ENCODE measurements around the gene SCN4A.

Gene SCN4A

GRCh38 chr17:63955232-63955631, 17.5 kb downstream of the SCN4A start:
- no peak for DNase-seq (ENCODE audit: low spot score)

- no peak for DNase-seq (ENCODE audit: low spot score)
Measured at GRCh38 chr17:63954402-63955063, 18.2 kb downstream of the SCN4A start.

- no peak for DNase-seq (ENCODE audit: low spot score)
Measured at GRCh38 chr17:63950940-63951907, 21.5 kb downstream of the SCN4A start.

GRCh38 chr17:63949576-63950250, 23.0 kb downstream of the SCN4A start:
- no peak for DNase-seq (ENCODE audit: low spot score)

GRCh38 chr17:63948521-63948920, 24.2 kb downstream of the SCN4A start:
- DNase-seq (ENCODE audit: low spot score), result no peak

GRCh38 chr17:63947711-63948330, 24.9 kb downstream of the SCN4A start:
- no peak for DNase-seq (ENCODE audit: low spot score)

GRCh38 chr17:63946440-63947363, 26.0 kb downstream of the SCN4A start:
- DNase-seq (ENCODE audit: low spot score), result peak; percentile 51

- no peak for DNase-seq (ENCODE audit: low spot score)
Measured at GRCh38 chr17:63945784-63946439, 26.8 kb downstream of the SCN4A start.

GRCh38 chr17:63944736-63945499, 27.8 kb downstream of the SCN4A start:
- no peak for DNase-seq (ENCODE audit: low spot score)

GRCh38 chr17:63943745-63944144, 29.0 kb downstream of the SCN4A start:
- no peak for DNase-seq (ENCODE audit: low spot score)

GRCh38 chr17:63942309-63942985, 30.3 kb downstream of the SCN4A start:
- no peak for DNase-seq (ENCODE audit: low spot score)

GRCh38 chr17:63941751-63942150, 31.0 kb downstream of the SCN4A start:
- DNase-seq (ENCODE audit: low spot score), result no peak

GRCh38 chr17:63941162-63941561, 31.6 kb downstream of the SCN4A start:
- no peak for DNase-seq (ENCODE audit: low spot score)

- no peak for DNase-seq (ENCODE audit: low spot score)
Measured at GRCh38 chr17:63940584-63940983, 32.1 kb downstream of the SCN4A start.

GRCh38 chr17:63939884-63940283, 32.8 kb downstream of the SCN4A start:
- no peak for DNase-seq (ENCODE audit: low spot score)

GRCh38 chr17:63939401-63939800, 33.3 kb downstream of the SCN4A start:
- DNase-seq (ENCODE audit: low spot score), result no peak

- no peak for DNase-seq (ENCODE audit: low spot score)
Measured at GRCh38 chr17:63937920-63938319, 34.8 kb downstream of the SCN4A start.

GRCh38 chr17:63937319-63937718, 35.4 kb downstream of the SCN4A start:
- DNase-seq (ENCODE audit: low spot score), result no peak
